Neuron (in vitro differentiated cells): ENCODE results near the gene NDUFS7.

ENCODE experiments used
- H2AFZ ChIP-seq: one replicate; pipeline ENCODE4 v1.6.1; 2013; ENCODE audit warnings: low read depth, mild to moderate bottlenecking, inconsistent platforms, low read length, moderate library complexity
- H3K27me3 ChIP-seq: one replicate; pipeline ENCODE4 v1.6.1; 2013; ENCODE audit warnings: low read length; ENCODE audit not compliant: insufficient read depth
- H3K36me3 ChIP-seq: one replicate; pipeline ENCODE4 v1.6.1; 2013; ENCODE audit warnings: low read length; ENCODE audit not compliant: insufficient read depth
- H3K4me1 ChIP-seq: one replicate; pipeline ENCODE4 v1.6.1; 2013; ENCODE audit warnings: low read length; ENCODE audit not compliant: insufficient read depth
- H3K4me3 ChIP-seq: 2 replicates; pipeline ENCODE4 v1.5.1; 2013; ENCODE audit warnings: mild to moderate bottlenecking, low read length, moderate library complexity
- H3K9me3 ChIP-seq: one replicate; pipeline ENCODE4 v1.6.1; 2013; ENCODE audit warnings: low read length

Gene NDUFS7

DNA sequence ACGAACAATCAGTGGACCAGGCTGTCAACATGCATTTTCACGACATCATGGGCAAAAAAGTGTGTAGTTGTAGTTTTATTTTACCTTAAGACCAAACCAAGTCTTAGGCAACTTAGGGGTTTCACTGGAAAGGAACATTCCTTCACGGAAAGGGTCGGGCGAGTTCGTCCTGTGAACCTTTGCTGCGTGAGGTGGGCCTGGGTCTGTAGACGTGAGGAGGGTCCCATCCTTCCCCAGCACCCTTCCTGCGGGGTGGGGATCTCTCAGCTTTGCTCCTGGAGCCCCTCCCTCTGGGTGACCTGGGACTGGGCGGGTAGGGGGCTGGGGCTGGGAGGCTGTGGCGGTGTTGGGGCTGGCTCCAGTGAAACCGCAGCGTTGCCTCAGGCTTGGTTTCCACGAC is 42.2 kb downstream of the NDUFS7 start:
- H3K4me1 ChIP-seq: peaks cover 15% of the 10 kb centered on the region
- no peaks in the 10 kb centered on the region for H3K9me3 ChIP-seq
- no peak overlapping the region for H2AFZ ChIP-seq
- H3K36me3 ChIP-seq: peaks cover 82% of the 10 kb centered on the region
- H3K27me3 ChIP-seq: no peaks in the 10 kb centered on the region
- H3K4me3 ChIP-seq: no peak overlapping the region

DNA sequence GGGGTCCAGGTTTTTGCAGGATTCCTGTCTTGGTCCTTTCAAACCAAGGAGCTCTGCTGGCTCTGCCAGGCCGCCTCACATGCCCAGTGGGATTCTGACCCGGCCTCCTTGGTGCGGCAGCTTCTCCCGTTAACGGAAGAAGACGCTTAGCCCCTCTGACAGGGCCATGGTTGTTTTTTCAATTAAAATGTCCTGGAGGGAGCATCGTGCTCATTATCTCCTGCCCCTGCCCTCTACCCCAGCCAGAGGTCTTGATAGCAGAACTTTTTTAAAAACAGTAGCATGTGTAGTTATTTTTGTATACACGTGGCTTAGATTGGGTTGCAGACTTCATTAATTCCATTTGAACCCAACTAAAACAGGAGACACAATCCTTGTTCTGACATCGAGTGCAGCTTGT is 43.0 kb downstream of the NDUFS7 start:
- no peak overlapping the region for H2AFZ ChIP-seq
- H3K27me3 ChIP-seq: no peaks in the 10 kb centered on the region
- no peak overlapping the region for H3K4me3 ChIP-seq
- peaks cover 76% of the 10 kb centered on the region for H3K36me3 ChIP-seq
- H3K9me3 ChIP-seq: no peaks in the 10 kb centered on the region
- peaks cover 15% of the 10 kb centered on the region for H3K4me1 ChIP-seq

DNA sequence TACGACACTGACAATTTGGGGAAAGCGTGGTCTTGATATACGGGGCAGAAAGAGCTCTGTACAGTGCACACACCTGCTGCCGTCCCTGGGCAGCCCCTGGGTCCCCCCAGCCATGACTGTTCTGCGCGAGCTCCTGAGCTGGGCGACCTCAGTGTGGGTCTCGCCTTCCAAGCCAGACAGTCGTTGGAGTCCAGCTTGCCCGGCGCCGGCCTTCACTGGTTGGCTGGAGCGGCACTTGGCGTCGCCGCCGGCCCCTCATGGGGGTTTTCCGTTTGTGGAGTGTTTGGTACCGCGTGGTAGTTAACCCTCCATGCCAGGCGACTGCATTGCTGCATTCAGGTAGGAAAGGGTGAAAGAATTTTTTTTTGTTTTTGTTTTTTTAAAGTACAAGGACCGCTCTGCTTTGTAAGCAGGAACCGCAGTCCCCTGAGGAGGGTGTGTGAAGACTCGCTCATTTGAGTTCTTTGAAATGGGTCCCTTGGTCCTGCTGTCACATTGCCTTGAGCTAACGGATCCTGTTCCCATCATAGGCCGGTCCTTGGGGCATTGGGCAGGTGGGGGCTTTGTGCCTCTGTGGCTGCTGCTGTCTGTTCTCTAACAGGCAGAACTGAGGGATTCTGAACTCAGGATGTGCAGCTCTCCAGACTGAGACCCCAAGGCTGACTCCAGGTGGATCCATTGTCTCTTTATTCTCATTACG is 43.7 kb downstream of the NDUFS7 start:
- Histone ChIP-seq H3K9me3 (no peaks in the 10 kb centered on the region), H3K4me1 (peaks cover 15% of the 10 kb centered on the region), H3K27me3 (no peaks in the 10 kb centered on the region), H2AFZ (no peak overlapping the region), H3K4me3 (no peak overlapping the region), H3K36me3 (peaks cover 76% of the 10 kb centered on the region)

DNA sequence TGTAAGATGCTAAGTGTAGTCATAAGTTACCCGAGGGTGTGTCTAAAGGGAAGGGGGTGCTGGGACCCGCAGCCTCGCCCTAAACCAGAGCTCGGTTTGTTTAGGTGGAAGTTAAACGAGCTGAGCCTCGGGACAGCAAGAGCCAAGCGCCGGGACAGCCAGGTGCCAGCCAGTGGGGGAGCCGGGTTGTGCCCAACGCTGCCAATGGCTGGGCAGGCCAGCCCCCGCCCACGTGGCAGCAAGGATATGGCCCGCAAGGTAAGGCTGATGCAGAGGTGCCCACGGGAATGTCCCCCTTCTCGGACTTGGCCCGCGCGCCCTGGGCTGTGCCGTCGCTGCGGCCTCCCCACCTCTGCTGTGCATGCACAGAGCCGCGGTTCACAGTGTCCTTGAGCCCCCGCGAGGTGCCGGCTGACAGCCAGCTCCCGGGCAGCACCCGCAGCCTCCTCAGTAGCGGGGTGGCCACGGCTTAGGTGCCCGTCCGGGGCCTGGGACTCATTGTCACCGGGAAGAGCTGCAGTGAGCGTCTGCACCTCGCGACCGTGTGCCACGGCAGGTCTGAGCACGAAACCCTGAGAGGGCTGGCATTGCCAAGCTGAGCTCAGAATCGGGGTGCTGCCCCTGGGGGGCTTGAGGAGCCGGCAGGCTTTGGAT is 45.2 kb downstream of the NDUFS7 start:
- no peaks in the 10 kb centered on the region for H3K27me3 ChIP-seq
- H2AFZ ChIP-seq: no peak overlapping the region
- no peaks in the 10 kb centered on the region for H3K9me3 ChIP-seq
- H3K4me3 ChIP-seq: no peak overlapping the region
- H3K4me1 ChIP-seq: peaks cover 8% of the 10 kb centered on the region
- H3K36me3 ChIP-seq: peaks cover 76% of the 10 kb centered on the region

DNA sequence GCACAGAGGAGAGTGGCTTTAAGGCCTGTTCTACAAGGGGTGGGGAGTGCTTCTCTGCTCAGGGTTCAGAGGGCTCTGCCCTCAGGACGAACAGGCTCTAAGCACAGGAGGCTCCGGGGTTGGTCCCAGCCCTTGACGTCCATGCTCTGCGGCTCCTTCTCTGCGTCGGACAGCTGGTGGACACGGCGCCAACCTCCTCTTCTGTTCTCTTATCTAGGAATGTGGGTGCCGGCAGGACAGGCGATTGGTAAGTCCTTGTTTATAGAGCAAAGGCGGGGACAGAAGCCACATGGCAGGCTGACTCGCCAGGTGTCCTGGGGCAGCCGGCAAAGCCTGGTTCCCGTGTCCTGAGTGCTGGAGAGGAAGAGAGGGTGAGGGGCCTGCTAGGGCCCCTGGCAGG is 46.0 kb downstream of the NDUFS7 start:
- H3K36me3 ChIP-seq: peaks cover 83% of the 10 kb centered on the region

DNA sequence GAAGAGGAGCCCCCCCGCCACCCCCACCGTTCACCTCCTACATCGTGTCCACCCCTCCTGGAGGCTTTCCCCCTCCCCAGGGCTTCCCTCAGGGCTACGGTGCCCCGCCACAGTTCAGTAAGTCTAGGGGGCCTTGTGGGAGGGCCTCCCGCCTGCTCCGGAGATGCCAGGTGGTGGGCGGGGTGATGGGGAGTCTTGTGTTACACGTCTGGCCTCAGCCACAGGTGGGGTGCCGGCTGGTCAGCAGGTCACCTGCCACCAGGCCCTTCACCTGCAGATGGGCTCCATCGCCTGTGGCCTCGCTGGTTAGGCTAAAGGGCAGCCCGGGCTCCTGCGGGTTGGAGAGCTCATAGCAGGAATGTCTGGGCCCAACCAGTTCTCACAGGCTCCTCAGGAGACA is 46.5 kb downstream of the NDUFS7 start:
- Histone ChIP-seq H3K4me1 (peaks cover 1% of the 10 kb centered on the region), H3K36me3 (peaks cover 82% of the 10 kb centered on the region), H2AFZ (no peak overlapping the region), H3K9me3 (no peaks in the 10 kb centered on the region), H3K27me3 (no peaks in the 10 kb centered on the region), H3K4me3 (no peak overlapping the region)

More for the DNA sequence above, 46.0 kb downstream of the NDUFS7 start:
- no peaks in the 10 kb centered on the region for H3K27me3 ChIP-seq
- H2AFZ ChIP-seq: no peak overlapping the region
- H3K4me3 ChIP-seq: no peak overlapping the region
- H3K9me3 ChIP-seq: no peaks in the 10 kb centered on the region
- H3K4me1 ChIP-seq: peaks cover under 1% of the 10 kb centered on the region

DNA sequence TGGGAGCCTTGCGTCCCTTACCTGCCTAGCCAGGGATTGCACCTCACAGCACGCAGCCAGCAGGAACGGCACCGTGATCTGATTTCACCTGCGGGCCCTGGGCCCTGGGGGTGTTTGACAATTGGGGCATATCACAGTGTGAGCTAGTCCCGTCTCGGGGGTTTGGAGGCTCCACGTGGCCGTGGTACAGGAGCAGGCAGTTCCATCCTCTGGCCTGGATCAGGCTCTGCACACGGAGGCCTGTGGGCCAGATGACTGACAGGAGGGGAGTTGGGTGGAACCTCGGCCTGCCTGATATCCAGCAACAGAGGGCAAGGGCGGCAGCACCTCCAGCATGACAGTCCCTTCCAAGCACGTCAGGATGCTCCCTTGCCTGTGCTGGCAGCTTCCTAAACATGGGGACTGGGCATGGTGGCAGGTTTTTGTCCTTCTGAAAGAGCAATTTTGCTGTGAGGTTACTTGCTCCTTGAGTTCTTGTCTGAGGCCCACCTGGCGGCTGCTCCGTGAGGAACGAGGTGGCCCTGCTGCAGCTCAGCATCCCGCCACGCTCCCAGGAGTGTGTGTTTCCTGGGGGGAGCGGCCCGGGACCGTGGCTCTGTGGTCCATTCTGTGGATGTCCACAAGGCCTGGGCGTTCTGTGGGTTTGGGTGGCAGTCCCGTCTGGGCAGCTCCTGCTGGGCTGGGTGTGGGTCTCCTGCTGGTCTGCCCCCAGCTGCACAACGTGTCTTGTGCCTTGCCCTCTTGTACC is 48.2 kb downstream of the NDUFS7 start:
- Histone ChIP-seq H3K36me3 (peaks cover 73% of the 10 kb centered on the region), H3K4me3 (no peak overlapping the region), H3K9me3 (no peaks in the 10 kb centered on the region)

GRCh38 chr19:1432507-1432887 is 48.8 kb downstream of the NDUFS7 start:
- H2AFZ ChIP-seq: no peak overlapping the region
- H3K4me3 ChIP-seq: no peak overlapping the region
- peaks cover 70% of the 10 kb centered on the region for H3K36me3 ChIP-seq
- H3K27me3 ChIP-seq: no peaks in the 10 kb centered on the region
- H3K9me3 ChIP-seq: no peaks in the 10 kb centered on the region
- peaks cover 3% of the 10 kb centered on the region for H3K4me1 ChIP-seq

More for the DNA sequence above, 48.2 kb downstream of the NDUFS7 start:
- no peak overlapping the region for H2AFZ ChIP-seq
- peaks cover 3% of the 10 kb centered on the region for H3K4me1 ChIP-seq
- H3K27me3 ChIP-seq: no peaks in the 10 kb centered on the region

- H3K4me3 ChIP-seq: no peak overlapping the region
- no peaks in the 10 kb centered on the region for H3K9me3 ChIP-seq
- H3K36me3 ChIP-seq: peaks cover 61% of the 10 kb centered on the region
- peaks cover 3% of the 10 kb centered on the region for H3K4me1 ChIP-seq
- no peaks in the 10 kb centered on the region for H3K27me3 ChIP-seq
- H2AFZ ChIP-seq: no peak overlapping the region
Observed at GRCh38 chr19:1433119-1434039, 49.7 kb downstream of the NDUFS7 start.

DNA sequence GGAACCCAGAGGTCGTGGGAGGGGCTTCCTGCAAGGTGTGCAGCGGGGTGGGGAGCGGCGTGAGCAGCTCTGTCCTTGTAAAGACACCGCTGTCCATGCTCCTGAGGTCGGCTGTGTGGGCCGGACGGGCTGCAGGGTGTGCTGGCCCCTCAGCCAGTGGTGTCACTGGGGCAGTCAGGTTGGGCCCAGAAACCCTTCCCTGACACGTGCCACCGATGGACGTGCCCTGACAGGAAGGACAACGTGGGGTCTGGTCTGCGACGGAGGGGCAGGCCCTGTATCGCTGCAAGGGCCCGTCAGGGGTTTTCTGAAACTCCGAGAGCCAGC is 50.3 kb downstream of the NDUFS7 start:
- Histone ChIP-seq H3K27me3 (no peaks in the 10 kb centered on the region), H3K4me3 (no peak overlapping the region), H3K4me1 (peaks cover 4% of the 10 kb centered on the region), H3K36me3 (peaks cover 56% of the 10 kb centered on the region), H3K9me3 (no peaks in the 10 kb centered on the region), H2AFZ (no peak overlapping the region)

- no peaks in the 10 kb centered on the region for H3K9me3 ChIP-seq
- no peaks in the 10 kb centered on the region for H3K27me3 ChIP-seq
- H3K4me3 ChIP-seq: no peak overlapping the region
- peaks cover 10% of the 10 kb centered on the region for H3K4me1 ChIP-seq
- no peak overlapping the region for H2AFZ ChIP-seq
- H3K36me3 ChIP-seq: peaks cover 56% of the 10 kb centered on the region
Observed at GRCh38 chr19:1434577-1435060, 50.9 kb downstream of the NDUFS7 start.

- no peak overlapping the region for H2AFZ ChIP-seq
- H3K9me3 ChIP-seq: no peaks in the 10 kb centered on the region
- no peak overlapping the region for H3K4me3 ChIP-seq
- H3K36me3 ChIP-seq: peaks cover 57% of the 10 kb centered on the region
- peaks cover 16% of the 10 kb centered on the region for H3K4me1 ChIP-seq
- no peaks in the 10 kb centered on the region for H3K27me3 ChIP-seq
Observed at GRCh38 chr19:1435378-1435989, 51.8 kb downstream of the NDUFS7 start.
